ENCODE measurements around the gene CDC42EP3.

CDC42EP3 gene

GRCh38 chr2:37619230-37619958, 52.0 kb downstream of the CDC42EP3 start:
- no peak for DNase-seq (ENCODE audit: low read depth in 2 of 3, low spot score in 1 of 3)

- DNase-seq (ENCODE audit: low read depth in 2 of 3, low spot score in 1 of 3): no peak
Measured at GRCh38 chr2:37618326-37618725, 53.1 kb downstream of the CDC42EP3 start.

- DNase-seq (ENCODE audit: low read depth in 2 of 3, low spot score in 1 of 3): no peak
Measured at GRCh38 chr2:37617119-37617892, 54.1 kb downstream of the CDC42EP3 start.

DNA sequence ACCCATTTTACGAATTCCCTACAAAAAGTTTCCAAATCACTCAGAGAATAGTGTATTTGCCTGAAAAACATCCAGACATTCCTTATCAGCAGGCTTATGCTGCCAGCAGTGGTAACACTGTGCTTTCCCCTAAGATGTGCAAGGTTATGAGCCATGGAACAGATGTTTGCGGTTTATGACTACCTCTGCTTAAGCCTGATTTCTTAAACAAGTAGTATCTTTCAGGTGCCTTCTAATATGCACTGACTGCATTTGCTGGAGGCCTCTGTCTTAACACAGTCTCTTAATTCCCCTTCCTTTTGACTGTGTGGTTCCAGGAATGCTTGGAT, 54.8 kb downstream of the CDC42EP3 start:
- DNase-seq (ENCODE audit: low read depth in 2 of 3, low spot score in 1 of 3): no peak

DNA sequence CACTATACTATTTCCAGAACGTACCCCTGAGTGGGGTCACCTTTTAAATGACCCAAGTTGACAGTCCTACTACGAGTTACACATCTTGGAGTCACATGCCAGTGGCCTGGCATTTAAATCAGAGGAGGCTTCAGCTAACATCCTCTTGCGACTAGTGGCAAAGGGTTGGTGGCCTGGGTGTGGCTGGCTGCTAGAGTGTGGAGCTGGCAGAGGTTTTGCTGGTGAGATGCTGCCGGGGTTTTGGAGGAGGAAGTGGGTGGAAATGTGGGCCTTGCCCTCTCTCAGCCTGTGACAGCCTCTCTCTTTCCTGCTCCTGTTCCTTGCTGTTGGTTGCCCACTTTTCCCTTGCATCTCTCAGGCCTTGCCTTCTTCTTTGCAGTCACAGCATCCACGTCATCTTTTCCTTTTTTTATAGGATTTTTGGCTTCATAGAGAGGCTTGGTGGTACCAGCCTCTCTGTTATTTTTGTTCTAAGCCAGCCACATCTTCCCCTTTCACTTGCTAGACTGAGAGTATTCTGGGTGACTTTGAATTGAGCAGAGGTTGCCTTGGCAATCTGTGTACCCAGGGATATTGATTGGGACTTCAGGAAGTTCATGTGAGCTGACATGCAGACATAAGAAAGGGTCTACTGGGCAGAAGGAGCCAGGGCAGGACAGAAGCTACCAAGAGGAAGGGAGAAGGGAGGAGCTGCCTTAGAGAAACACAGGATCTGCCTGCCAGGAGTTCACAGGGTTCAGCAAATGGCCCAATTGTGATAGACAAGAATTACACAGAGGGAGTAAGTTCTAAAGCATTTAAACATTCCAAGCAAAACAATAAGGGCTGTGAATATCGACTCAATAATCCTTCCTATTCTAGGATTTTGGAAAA, 55.4 kb downstream of the CDC42EP3 start:
- DNase-seq (ENCODE audit: low read depth in 2 of 3, low spot score in 1 of 3): peak in 1 of 3 donors; percentile 14

DNA sequence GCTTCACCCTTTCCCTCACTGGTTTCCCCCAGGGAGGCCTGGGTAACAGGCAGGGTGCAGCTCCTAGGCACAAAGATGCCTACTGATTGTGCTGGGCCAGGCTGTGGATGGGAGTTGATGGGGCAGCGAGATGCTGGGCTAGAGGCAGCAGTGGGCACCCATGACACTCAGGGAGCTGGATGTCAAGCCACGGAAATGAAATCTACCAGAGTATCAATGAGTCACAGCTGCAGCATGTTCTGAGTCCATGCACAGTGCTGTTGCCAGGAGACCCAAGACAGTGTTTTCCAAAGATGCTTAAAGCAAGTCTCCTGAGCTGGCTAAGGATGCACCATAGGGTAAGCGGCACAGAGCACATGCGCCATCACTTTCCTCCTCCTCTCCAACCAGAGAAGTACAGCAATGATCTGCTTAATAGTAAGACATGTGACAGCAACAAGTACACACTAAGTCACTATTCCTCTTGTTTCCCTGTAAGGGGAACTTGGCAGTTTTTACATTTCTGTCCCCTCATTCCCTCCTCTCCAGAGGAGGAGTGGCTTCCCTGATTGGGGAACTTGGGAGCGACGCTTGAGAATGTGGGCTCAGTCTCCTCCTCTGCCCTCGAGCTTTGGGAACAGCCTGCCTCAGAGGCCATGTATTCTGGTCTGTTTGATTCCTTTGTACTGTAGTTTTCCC, 57.2 kb downstream of the CDC42EP3 start:
- DNase-seq (ENCODE audit: low read depth in 2 of 3, low spot score in 1 of 3): no peak

GRCh38 chr2:37612382-37612781, 59.1 kb downstream of the CDC42EP3 start:
- no peak for DNase-seq (ENCODE audit: low read depth in 2 of 3, low spot score in 1 of 3)

GRCh38 chr2:37610638-37611289, 60.7 kb downstream of the CDC42EP3 start:
- no peak for DNase-seq (ENCODE audit: low read depth in 2 of 3, low spot score in 1 of 3)

DNA sequence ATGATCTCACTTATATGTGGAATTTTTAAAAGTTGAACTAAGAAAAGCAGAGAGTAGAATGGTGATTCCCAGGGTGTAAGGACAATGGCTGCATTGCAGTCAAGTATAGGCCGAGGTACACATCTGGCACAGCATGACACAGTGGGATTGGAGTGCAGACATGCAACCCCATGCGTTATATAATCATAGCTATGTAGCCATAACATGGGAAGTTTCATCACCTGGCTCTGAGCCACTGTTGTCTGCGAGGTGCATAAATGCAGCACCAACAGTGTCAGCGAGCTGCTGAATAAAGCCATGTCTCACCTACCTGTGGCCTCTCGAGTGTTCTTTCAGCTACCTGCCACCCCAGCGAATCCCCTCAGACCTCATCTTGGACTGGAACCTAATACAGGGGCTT, 61.7 kb downstream of the CDC42EP3 start:
- no peak for DNase-seq (ENCODE audit: low read depth in 2 of 3, low spot score in 1 of 3)

DNA sequence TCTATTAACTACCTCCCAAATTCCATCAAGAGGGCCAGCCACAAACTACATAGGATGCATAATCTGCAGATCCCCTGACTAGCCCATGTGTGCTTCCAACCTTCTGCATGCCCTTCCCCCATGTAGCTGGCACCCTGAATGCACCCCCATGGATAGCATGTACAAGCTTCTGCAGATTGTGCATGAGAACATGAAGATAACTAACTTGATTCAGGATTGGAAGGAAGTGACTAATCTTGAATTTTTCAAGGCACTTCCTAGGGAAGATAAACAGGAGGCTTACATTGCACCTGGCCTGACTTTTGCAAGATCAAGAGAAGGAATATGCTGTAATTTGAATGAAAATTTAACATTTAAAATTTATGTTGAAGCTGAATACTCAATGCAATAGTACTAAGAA, 66.7 kb downstream of the CDC42EP3 start:
- DNase-seq (ENCODE audit: low read depth in 2 of 3, low spot score in 1 of 3): no peak

DNA sequence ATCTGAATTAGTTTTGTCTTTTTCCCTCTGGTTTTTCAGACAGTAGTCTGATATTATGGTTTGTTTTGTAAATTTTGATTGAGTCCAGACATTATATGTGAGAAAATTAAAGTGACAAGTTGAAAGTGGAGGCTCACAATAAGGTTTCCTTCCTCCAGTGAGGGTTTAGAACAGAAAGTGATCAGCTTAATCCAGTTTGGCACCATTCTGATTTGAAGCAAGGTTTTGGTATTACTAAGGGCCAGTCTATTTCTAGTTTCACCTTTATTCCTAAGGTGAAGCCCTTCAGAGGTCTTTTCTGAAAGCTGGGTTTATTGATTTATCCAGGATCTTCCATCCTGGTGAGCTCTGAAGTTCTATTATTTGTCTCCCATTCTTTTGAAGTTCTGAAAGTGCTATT, 68.7 kb downstream of the CDC42EP3 start:
- no peak for DNase-seq (ENCODE audit: low read depth in 2 of 3, low spot score in 1 of 3)

- no peak for DNase-seq (ENCODE audit: low read depth in 2 of 3, low spot score in 1 of 3)
Measured at GRCh38 chr2:37602040-37602439, 69.4 kb downstream of the CDC42EP3 start.

- no peak for DNase-seq (ENCODE audit: low read depth in 2 of 3, low spot score in 1 of 3)
Measured at GRCh38 chr2:37601569-37601968, 69.9 kb downstream of the CDC42EP3 start.

DNA sequence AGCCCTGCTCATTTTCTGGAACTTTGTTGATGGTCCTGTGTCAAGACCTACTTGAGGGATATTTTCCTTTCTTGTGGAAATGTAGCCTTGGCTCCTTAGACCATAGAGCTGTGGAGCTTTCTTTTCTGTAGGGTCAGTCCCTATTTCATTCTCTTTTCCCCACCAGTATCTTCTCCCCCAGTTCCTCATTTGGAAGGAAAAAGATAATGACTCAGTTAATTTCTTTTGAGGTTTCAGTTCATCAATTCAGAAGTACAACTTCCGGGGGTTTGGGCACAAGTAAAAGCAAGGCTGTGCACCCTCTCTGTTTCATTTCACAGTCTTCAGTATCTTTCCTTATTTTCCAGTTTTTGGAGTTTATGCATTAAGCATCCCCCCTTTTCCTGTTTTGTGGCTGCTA, 70.7 kb downstream of the CDC42EP3 start:
- DNase-seq (ENCODE audit: low read depth in 2 of 3, low spot score in 1 of 3): no peak

DNA sequence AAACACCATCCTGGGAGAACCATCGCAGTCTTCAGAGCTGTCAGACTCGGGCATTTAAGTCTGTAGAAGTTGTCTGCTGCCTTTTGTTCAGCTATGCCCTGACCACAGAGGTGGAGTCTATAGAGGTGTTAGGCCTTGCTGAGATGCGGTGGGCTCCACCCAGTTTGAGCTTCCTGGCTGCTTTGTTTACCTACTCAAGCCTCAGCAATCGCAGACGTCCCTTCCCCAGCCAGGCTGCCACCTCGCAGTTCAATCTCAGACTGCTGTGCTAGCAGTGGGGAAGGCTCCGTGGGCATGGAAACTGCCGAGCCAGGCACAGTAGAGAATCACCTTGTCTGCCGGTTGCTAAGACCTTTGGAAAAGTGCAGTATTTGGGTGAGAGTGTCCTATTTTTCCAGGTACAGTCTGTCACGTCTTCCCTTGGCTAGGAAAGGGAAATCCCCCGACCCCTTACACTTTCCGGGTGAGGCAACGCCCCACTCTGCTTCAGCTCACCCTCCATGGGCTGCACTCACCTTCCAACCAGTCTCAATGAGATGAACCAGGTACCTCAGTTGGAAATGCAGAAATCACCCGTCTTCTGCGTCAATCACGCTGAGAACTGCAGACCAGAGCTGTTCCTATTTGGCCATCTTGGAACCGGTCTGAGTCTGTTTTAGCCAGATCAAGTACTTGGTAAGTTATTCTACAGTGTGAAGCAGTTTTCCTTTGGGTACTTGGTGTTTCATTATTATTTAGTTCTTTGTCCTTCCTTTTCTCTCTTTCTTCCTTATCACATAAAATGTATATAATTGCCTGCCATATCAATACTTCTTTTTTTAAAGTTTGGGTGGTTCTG, 71.5 kb downstream of the CDC42EP3 start:
- DNase-seq (ENCODE audit: low read depth in 2 of 3, low spot score in 1 of 3): no peak

GRCh38 chr2:37593694-37594093, 77.7 kb downstream of the CDC42EP3 start:
- DNase-seq (ENCODE audit: low read depth in 2 of 3, low spot score in 1 of 3): no peak

GRCh38 chr2:37593024-37593423, 78.4 kb downstream of the CDC42EP3 start:
- DNase-seq (ENCODE audit: low read depth in 2 of 3, low spot score in 1 of 3): no peak

All from stimulated activated CD4-positive, alpha-beta T cell treated with anti-CD3 and anti-CD28 coated beads, Interleukin-12 subunit alpha, Interleukin-12 subunit beta, amount 100 ng/mL, for 48 hours (primary cell).